ENCODE results near the gene NFRKB. TPM values are rescaled to one million over a fixed set of nuclear protein-coding genes. Genes with fewer than 3 reads are reported as not detected.
"Not testable (repeated sequence)": the region's sequence is repeated elsewhere in the genome, so short reads cannot be mapped to it uniquely, and the experiment has no call there.

NFRKB gene
- total and polyA plus RNA-seq, 3 donors from 2014 or later = 48.1 to 81.3 (median 61.2) TPM

- intact Hi-C loops (cut with DNase I; ENCODE audit: low total_unique reads) = no loop called here
- DNase-seq = no peak
- no peaks in the 10 kb centered on the region for H3K4me1 ChIP-seq
- no peaks in the 10 kb centered on the region for H3K9me3 ChIP-seq
- TF ChIP-seq CTCF (IDR thresholded peaks at IDR 0.05) (no peak), POLR2A (IDR thresholded peaks at IDR 0.05) (no peak)
- 87 to 88% methylated on average over 7 of the region's 7 CpGs for WGBS, 2 donors
- no peaks in the 10 kb centered on the region for H3K27me3 ChIP-seq
- H3K27ac ChIP-seq = no peak overlapping the region
- H3K36me3 ChIP-seq (ENCODE audit: low read depth, missing control alignments) = no peaks in the 10 kb centered on the region
- no peak overlapping the region for H3K4me3 ChIP-seq
These were observed 23.5 kb downstream of the NFRKB start for GRCh38 chr11:129871914-129872313.

GRCh38 chr11:129868626-129869025 is 26.8 kb downstream of the NFRKB start:
- DNase-seq; H3K9me3 ChIP-seq; H3K36me3 ChIP-seq (ENCODE audit: low read depth, missing control alignments); H3K4me1 ChIP-seq; H3K27me3 ChIP-seq; intact Hi-C loops (cut with DNase I; ENCODE audit: low total_unique reads); H3K27ac ChIP-seq; H3K4me3 ChIP-seq: not testable (repeated sequence)
- WGBS, 2 donors = 87 to 92% methylated on average over 16 of the region's 16 CpGs

GRCh38 chr11:129866311-129866710 is 29.1 kb downstream of the NFRKB start:
- Histone ChIP-seq H3K36me3 (ENCODE audit: low read depth, missing control alignments) (no peaks in the 10 kb centered on the region), H3K4me1 (no peaks in the 10 kb centered on the region), H3K4me3 (no peak overlapping the region), H3K27me3 (no peaks in the 10 kb centered on the region), H3K27ac (no peak overlapping the region), H3K9me3 (no peaks in the 10 kb centered on the region)
- intact Hi-C loops (cut with DNase I; ENCODE audit: low total_unique reads) = no loop called here
- 61 to 72% methylated on average over 3 of the region's 3 CpGs for WGBS, 2 donors
- no peak for TF ChIP-seq POLR2A (IDR thresholded peaks at IDR 0.05)
- TF ChIP-seq CTCF (IDR thresholded peaks at IDR 0.05) = no peak
- no peak for DNase-seq

- Histone ChIP-seq H3K27me3 (no peaks in the 10 kb centered on the region), H3K36me3 (ENCODE audit: low read depth, missing control alignments) (no peaks in the 10 kb centered on the region), H3K4me3 (no peak overlapping the region), H3K27ac (no peak overlapping the region), H3K9me3 (no peaks in the 10 kb centered on the region), H3K4me1 (no peaks in the 10 kb centered on the region)
- no peak for TF ChIP-seq POLR2A (IDR thresholded peaks at IDR 0.05)
- no peak for TF ChIP-seq CTCF (IDR thresholded peaks at IDR 0.05)
- 85 to 88% methylated on average over 4 of the region's 4 CpGs for WGBS, 2 donors
- DNase-seq = no peak
- intact Hi-C loops (cut with DNase I; ENCODE audit: low total_unique reads) = no loop called here
These were observed 29.7 kb downstream of the NFRKB start for GRCh38 chr11:129865701-129866100.

- no peak for DNase-seq
- TF ChIP-seq CTCF (IDR thresholded peaks at IDR 0.05) (no peak), POLR2A (IDR thresholded peaks at IDR 0.05) (no peak)
- intact Hi-C loops (cut with DNase I; ENCODE audit: low total_unique reads) = no loop called here
- H3K27ac ChIP-seq = no peak overlapping the region
- no peaks in the 10 kb centered on the region for H3K27me3 ChIP-seq
- H3K4me1 ChIP-seq = no peaks in the 10 kb centered on the region
- WGBS, 2 donors = 98 to 100% methylated on average over 3 to 5 of the region's 5 CpGs
- no peaks in the 10 kb centered on the region for H3K9me3 ChIP-seq
- no peak overlapping the region for H3K4me3 ChIP-seq
- no peaks in the 10 kb centered on the region for H3K36me3 ChIP-seq (ENCODE audit: low read depth, missing control alignments)
These were observed 30.6 kb downstream of the NFRKB start for GRCh38 chr11:129864811-129865210.
